ENCODE measurements around the gene TMEM106C. TPM values are rescaled to one million over a fixed set of nuclear protein-coding genes. Genes with fewer than 3 reads are reported as not detected.

TMEM106C gene
- total RNA-seq, 4 donors from 2014 or later, result 40.9 to 56.7 (median 42.3) TPM

DNA sequence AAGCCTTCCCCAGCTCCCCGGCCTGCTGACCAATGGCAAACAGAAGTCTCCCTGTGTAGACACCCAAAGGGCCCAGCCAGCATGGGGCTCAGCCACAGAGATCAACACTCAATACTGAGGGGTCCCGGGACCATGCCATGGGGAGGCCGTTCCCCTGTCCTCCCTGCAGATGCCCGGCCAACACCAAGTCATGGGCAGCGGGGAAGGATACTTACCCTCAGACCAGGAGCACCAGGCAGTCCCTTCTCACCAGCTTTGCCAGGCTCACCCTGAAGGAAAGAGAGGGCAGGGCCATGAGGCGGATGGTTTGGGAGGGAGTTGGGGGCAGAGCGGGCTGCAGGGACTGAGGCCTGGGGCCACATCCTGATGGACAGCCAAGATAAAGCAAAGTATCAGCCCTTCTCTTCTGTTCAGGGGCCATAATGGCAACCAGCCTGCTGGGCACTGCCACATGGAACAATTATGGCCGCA, 21.0 kb downstream of the TMEM106C start:
- no peak overlapping the region for H3K4me3 ChIP-seq (ENCODE audit: low read depth, poor library complexity, severe bottlenecking)
- intact Hi-C loops (cut with DNase I; ENCODE audit: low total_unique reads), result no loop called here
- no peak for DNase-seq (ENCODE audit: low spot score in 2 of 2)
- 94 to 95% methylated on average over 8 of the region's 8 CpGs for WGBS, 2 donors
- TF ChIP-seq POLR2A (IDR thresholded peaks at IDR 0.05), result no peak
- TF ChIP-seq, protein P1, sequence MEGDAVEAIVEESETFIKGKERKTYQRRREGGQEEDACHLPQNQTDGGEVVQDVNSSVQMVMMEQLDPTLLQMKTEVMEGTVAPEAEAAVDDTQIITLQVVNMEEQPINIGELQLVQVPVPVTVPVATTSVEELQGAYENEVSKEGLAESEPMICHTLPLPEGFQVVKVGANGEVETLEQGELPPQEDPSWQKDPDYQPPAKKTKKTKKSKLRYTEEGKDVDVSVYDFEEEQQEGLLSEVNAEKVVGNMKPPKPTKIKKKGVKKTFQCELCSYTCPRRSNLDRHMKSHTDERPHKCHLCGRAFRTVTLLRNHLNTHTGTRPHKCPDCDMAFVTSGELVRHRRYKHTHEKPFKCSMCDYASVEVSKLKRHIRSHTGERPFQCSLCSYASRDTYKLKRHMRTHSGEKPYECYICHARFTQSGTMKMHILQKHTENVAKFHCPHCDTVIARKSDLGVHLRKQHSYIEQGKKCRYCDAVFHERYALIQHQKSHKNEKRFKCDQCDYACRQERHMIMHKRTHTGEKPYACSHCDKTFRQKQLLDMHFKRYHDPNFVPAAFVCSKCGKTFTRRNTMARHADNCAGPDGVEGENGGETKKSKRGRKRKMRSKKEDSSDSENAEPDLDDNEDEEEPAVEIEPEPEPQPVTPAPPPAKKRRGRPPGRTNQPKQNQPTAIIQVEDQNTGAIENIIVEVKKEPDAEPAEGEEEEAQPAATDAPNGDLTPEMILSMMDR (IDR thresholded peaks at IDR 0.05), result no peak

- no peak for DNase-seq (ENCODE audit: low spot score in 2 of 2)
- intact Hi-C loops (cut with DNase I; ENCODE audit: low total_unique reads), result no loop called here
- WGBS, 2 donors, result 92 to 97% methylated on average over 13 to 14 of the region's 16 CpGs
- TF ChIP-seq, protein P1 (IDR thresholded peaks at IDR 0.05), result no peak
- no peak for TF ChIP-seq POLR2A (IDR thresholded peaks at IDR 0.05)
- H3K4me3 ChIP-seq (ENCODE audit: low read depth, poor library complexity, severe bottlenecking), result no peak overlapping the region
Observed at GRCh38 chr12:47985596-47986290, 22.3 kb downstream of the TMEM106C start.

- no peak for DNase-seq (ENCODE audit: low spot score in 2 of 2)
- no peak for TF ChIP-seq POLR2A (IDR thresholded peaks at IDR 0.05)
- TF ChIP-seq, protein P1 (IDR thresholded peaks at IDR 0.05), result no peak
- intact Hi-C loops (cut with DNase I; ENCODE audit: low total_unique reads), result no loop called here
- H3K4me3 ChIP-seq (ENCODE audit: low read depth, poor library complexity, severe bottlenecking), result no peak overlapping the region
- 85 to 88% methylated on average over 8 of the region's 8 CpGs for WGBS, 2 donors
Observed at GRCh38 chr12:47986291-47986660, 22.9 kb downstream of the TMEM106C start.

DNA sequence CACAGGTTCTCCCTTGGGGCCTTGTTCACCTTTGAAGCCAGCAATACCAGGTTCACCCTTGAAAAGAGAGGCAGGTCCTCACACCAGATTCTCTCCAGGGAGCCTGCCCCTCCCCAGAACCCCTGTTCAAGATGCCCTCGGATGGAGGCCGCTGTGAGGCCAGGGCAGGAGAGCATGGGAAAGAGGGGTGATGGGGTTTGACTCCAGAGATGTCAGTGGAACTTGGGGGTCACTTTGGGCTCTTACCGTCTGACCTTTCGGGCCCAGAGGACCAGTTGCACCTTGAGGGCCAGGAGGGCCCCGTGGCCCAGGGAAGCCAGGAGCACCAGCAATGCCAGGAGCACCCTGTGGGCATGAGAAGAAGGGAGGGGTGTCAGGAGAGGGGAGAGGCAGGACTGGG, 23.4 kb downstream of the TMEM106C start:
- DNase-seq (ENCODE audit: low spot score in 2 of 2), result no peak
- intact Hi-C loops (cut with DNase I; ENCODE audit: low total_unique reads), result no loop called here
- H3K4me3 ChIP-seq (ENCODE audit: low read depth, poor library complexity, severe bottlenecking), result no peak overlapping the region
- WGBS, 2 donors, result 91 to 98% methylated on average over 5 of the region's 5 CpGs
- TF ChIP-seq, protein P1 (IDR thresholded peaks at IDR 0.05), result no peak
- no peak for TF ChIP-seq POLR2A (IDR thresholded peaks at IDR 0.05)

DNA sequence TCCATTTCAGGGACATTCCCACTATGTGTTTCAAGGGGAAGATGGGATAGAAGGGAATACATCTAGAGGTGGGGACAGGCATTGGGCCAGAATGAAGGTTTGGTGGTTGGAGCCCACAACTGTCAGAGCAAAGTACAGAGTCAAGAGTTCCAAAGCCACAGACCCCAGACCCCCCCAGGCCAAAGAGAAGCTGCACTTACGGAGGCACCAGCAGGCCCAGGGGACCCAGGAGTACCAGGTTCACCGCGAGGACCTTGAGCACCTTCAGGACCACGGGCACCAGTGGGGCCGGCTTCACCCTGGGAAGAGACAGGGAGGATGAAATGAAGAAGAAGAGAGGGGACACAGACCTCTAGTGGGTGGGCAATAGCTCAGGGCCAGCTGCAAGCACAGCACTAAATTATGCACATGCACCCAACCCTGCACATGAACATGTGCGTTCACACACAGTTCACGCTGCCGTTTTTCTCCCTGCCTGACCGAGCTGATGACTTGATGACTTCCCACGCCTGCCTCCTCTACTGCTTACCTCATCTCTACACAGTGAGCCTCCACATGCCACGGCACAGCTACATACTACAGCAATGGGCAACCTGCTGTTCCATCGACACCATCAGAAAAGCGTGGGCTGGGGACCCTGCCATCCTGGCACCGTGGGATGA, 24.1 kb downstream of the TMEM106C start:
- intact Hi-C loops (cut with DNase I; ENCODE audit: low total_unique reads), result no loop called here
- no peak overlapping the region for H3K4me3 ChIP-seq (ENCODE audit: low read depth, poor library complexity, severe bottlenecking)
- 76 to 80% methylated on average over 14 of the region's 14 CpGs for WGBS, 2 donors
- no peak for DNase-seq (ENCODE audit: low spot score in 2 of 2)
- no peak for TF ChIP-seq POLR2A (IDR thresholded peaks at IDR 0.05)
- TF ChIP-seq, protein P1 (IDR thresholded peaks at IDR 0.05), result no peak
